Adipocyte (in vitro differentiated cells): ENCODE results near the gene CEBPA.

ENCODE experiments used
- DNase-seq: peaks from one replicate; pipeline ENCODE4 v3.0.0-alpha.2; 2015; ENCODE audit warnings: low read depth
- H3K27me3 ChIP-seq: replicated peaks from 2 replicates; pipeline ENCODE4 v1.7.0; 2013; ENCODE audit warnings: mild to moderate bottlenecking, low read length, moderate library complexity; ENCODE audit not compliant: control insufficient read depth, insufficient read depth
- H3K36me3 ChIP-seq: 2 replicates; pipeline ENCODE4 v1.7.0; 2013; ENCODE audit warnings: low read length, mild to moderate bottlenecking, moderate library complexity; ENCODE audit not compliant: control insufficient read depth, insufficient read depth, severe bottlenecking
- H3K4me1 ChIP-seq: 2 replicates; pipeline ENCODE4 v1.7.0; 2013; ENCODE audit warnings: mild to moderate bottlenecking, low read length, moderate library complexity; ENCODE audit not compliant: control insufficient read depth, insufficient read depth
- H3K4me3 ChIP-seq: 2 replicates; pipeline ENCODE4 v1.7.0; 2013; ENCODE audit warnings: mild to moderate bottlenecking, low read length, moderate library complexity
- H3K9ac ChIP-seq: 2 replicates; pipeline ENCODE4 v1.7.0; 2013; ENCODE audit warnings: mild to moderate bottlenecking, low read length, moderate library complexity
- H3K9me3 ChIP-seq: 2 replicates; pipeline ENCODE4 v1.7.0; 2013; ENCODE audit warnings: mild to moderate bottlenecking, low read length, moderate library complexity; ENCODE audit not compliant: control insufficient read depth

Gene CEBPA

GRCh38 chr19:33340991-33341390 lies 38.7 kb upstream of the CEBPA start:
- H3K4me1 ChIP-seq: peaks cover 10% of the 10 kb centered on the region
- H3K9me3 ChIP-seq: no peaks in the 10 kb centered on the region
- H3K9ac ChIP-seq: no peak overlapping the region
- H3K4me3 ChIP-seq: no peak overlapping the region
- H3K27me3 ChIP-seq: peaks cover 36% of the 10 kb centered on the region
- DNase-seq: no peak
- H3K36me3 ChIP-seq: no peaks in the 10 kb centered on the region

GRCh38 chr19:33339016-33339984 lies 37.0 kb upstream of the CEBPA start:
- peaks cover 22% of the 10 kb centered on the region for H3K27me3 ChIP-seq
- peaks cover 6% of the 10 kb centered on the region for H3K4me1 ChIP-seq
- no peak overlapping the region for H3K9ac ChIP-seq
- no peak for DNase-seq
- H3K4me3 ChIP-seq: no peak overlapping the region
- no peaks in the 10 kb centered on the region for H3K36me3 ChIP-seq
- H3K9me3 ChIP-seq: no peaks in the 10 kb centered on the region

- H3K4me1 ChIP-seq: peaks cover 7% of the 10 kb centered on the region
- no peak overlapping the region for H3K4me3 ChIP-seq
- H3K9ac ChIP-seq: no peak overlapping the region
- H3K27me3 ChIP-seq: no peaks in the 10 kb centered on the region
- DNase-seq: no peak
- no peaks in the 10 kb centered on the region for H3K9me3 ChIP-seq
- H3K36me3 ChIP-seq: no peaks in the 10 kb centered on the region
These were observed 33.1 kb upstream of the CEBPA start for GRCh38 chr19:33335446-33335845.

- Histone ChIP-seq H3K4me1 (peaks cover 14% of the 10 kb centered on the region), H3K9ac (no peak overlapping the region), H3K9me3 (no peaks in the 10 kb centered on the region), H3K4me3 (no peak overlapping the region), H3K36me3 (no peaks in the 10 kb centered on the region), H3K27me3 (no peaks in the 10 kb centered on the region)
- DNase-seq: no peak
These were observed 31.9 kb upstream of the CEBPA start for GRCh38 chr19:33334271-33334670.

- DNase-seq: no peak
- no peaks in the 10 kb centered on the region for H3K36me3 ChIP-seq
- H3K4me1 ChIP-seq: peaks cover 14% of the 10 kb centered on the region
- no peaks in the 10 kb centered on the region for H3K27me3 ChIP-seq
- H3K9ac ChIP-seq: no peak overlapping the region
- H3K4me3 ChIP-seq: no peak overlapping the region
- no peaks in the 10 kb centered on the region for H3K9me3 ChIP-seq
These were observed 31.3 kb upstream of the CEBPA start for GRCh38 chr19:33333642-33334041.

DNA sequence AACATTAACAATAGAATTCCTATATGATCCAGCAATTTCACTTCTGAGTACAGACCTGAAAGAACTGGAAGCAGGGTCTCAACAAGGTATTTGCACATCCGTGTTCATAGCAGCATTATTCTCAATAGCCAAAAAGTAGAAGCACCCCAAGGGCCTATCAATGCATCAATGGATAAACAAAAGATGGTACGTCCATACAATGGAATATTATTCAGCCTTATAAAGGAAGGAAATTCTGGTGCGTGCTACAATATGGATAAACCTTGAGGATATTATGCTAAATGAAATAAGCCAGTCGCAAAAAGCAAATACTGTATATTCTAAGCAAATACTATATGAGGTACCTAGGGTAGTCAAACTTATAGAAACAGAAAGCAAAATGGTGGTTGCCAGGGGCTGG lies 30.8 kb upstream of the CEBPA start:
- no peak for DNase-seq
- Histone ChIP-seq H3K9me3 (no peaks in the 10 kb centered on the region), H3K4me3 (no peak overlapping the region), H3K27me3 (no peaks in the 10 kb centered on the region), H3K4me1 (peaks cover 14% of the 10 kb centered on the region), H3K9ac (no peak overlapping the region), H3K36me3 (no peaks in the 10 kb centered on the region)

DNA sequence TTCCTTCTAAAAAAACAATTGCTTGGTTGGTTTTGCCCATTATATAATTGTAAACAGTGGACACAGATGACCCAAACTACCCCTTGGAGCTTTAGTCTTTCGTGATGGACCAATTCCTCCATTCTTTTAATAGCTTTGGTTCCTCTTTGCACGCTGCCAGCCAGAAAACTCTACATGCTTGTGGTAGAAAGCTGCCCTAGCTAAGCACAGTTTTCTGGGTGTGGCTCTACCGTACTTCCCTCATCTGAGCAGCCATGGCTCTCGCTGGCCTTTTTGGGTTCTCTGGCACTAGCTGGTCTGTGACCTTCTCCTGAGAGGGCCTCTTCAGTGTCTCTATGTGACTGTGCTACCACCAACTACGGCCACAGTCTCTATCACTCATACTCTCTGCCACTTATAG lies 29.9 kb upstream of the CEBPA start:
- Histone ChIP-seq H3K27me3 (no peaks in the 10 kb centered on the region), H3K4me1 (peaks cover 14% of the 10 kb centered on the region), H3K9me3 (no peaks in the 10 kb centered on the region), H3K9ac (no peak overlapping the region), H3K36me3 (no peaks in the 10 kb centered on the region), H3K4me3 (no peak overlapping the region)
- DNase-seq: no peak

GRCh38 chr19:33329736-33330135 lies 27.4 kb upstream of the CEBPA start:
- no peak for DNase-seq
- Histone ChIP-seq H3K9ac (no peak overlapping the region), H3K4me1 (peaks cover 19% of the 10 kb centered on the region), H3K4me3 (no peak overlapping the region), H3K36me3 (no peaks in the 10 kb centered on the region), H3K9me3 (no peaks in the 10 kb centered on the region), H3K27me3 (no peaks in the 10 kb centered on the region)

- H3K9me3 ChIP-seq: no peaks in the 10 kb centered on the region
- peaks cover 19% of the 10 kb centered on the region for H3K4me1 ChIP-seq
- H3K27me3 ChIP-seq: no peaks in the 10 kb centered on the region
- DNase-seq: no peak
- H3K36me3 ChIP-seq: no peaks in the 10 kb centered on the region
- H3K4me3 ChIP-seq: no peak overlapping the region
- no peak overlapping the region for H3K9ac ChIP-seq
These were observed 26.7 kb upstream of the CEBPA start for GRCh38 chr19:33329060-33329459.

DNA sequence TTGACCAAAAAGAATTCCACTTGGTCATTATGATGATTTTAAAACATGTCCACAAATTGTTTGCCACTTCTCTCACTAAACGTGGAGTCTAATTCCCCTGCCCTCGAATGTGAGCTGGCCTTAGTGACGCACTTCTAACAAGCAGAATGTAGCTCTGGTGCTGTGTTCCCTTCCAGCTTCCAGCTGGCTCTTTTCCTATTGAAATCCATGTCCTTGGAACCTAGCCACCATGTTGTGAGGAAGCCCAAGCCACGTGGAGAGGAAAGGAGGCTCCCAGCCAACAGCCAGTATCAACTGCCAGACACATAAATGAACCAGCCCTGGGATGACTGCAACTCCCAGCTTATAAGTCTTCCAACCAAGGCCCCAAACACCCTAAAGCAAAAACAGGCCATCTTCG lies 23.6 kb upstream of the CEBPA start:
- Histone ChIP-seq H3K9me3 (peaks cover 8% of the 10 kb centered on the region), H3K27me3 (no peaks in the 10 kb centered on the region), H3K4me3 (no peak overlapping the region), H3K36me3 (no peaks in the 10 kb centered on the region), H3K4me1 (peaks cover 17% of the 10 kb centered on the region), H3K9ac (no peak overlapping the region)
- no peak for DNase-seq

DNA sequence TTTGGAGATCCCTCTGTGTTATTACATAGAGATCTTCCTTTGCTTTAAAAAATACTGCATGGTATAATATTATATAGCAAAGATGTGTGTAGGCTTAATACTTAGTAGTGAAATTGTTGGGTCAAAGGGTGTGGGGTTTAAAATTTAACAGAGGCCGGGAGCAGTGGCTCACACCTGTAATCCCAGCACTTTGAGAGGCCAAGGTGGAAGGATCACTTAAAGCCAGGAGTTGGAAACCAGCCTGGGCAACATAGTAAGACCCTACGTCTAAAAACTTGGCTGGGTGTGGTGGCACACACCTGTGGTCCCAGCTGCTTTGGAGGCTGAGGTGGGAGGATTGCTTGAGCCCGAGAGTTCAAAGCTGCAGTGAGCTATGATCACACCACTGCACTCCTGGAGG lies 22.3 kb upstream of the CEBPA start:
- no peak for DNase-seq
- Histone ChIP-seq H3K27me3 (no peaks in the 10 kb centered on the region), H3K4me3 (no peak overlapping the region)

More for the DNA sequence above, 22.3 kb upstream of the CEBPA start:
- no peak overlapping the region for H3K9ac ChIP-seq
- H3K9me3 ChIP-seq: peaks cover 14% of the 10 kb centered on the region
- peaks cover 5% of the 10 kb centered on the region for H3K4me1 ChIP-seq
- H3K36me3 ChIP-seq: no peaks in the 10 kb centered on the region
